ENCODE data around the gene MARCKS.

Gene MARCKS

GRCh38 chr6:113856625-113857555, at the start of gene MARCKS:
MARCKS (plus strand) TSS chr6:113857345; CDS start chr6:113857746, 401 bp downstream.
- DNase-seq, result peak; percentile 95

- DNase-seq, result peak; percentile 88
Observed at GRCh38 chr6:113809826-113810225, 47.3 kb upstream of the MARCKS start.

- peak; percentile 69 for DNase-seq
Observed at GRCh38 chr6:113813142-113813541, 44.0 kb upstream of the MARCKS start.

- DNase-seq, result peak; percentile 82
Observed at GRCh38 chr6:113818578-113818977, 38.6 kb upstream of the MARCKS start.

GRCh38 chr6:113819169-113819830, 37.8 kb upstream of the MARCKS start:
- peak; percentile 28 for DNase-seq

- DNase-seq, result no peak
Observed at GRCh38 chr6:113820761-113821160, 36.4 kb upstream of the MARCKS start.

- DNase-seq, result no peak
Observed at GRCh38 chr6:113821445-113821844, 35.7 kb upstream of the MARCKS start.

GRCh38 chr6:113823916-113824315, 33.2 kb upstream of the MARCKS start:
- no peak for DNase-seq

- no peak for DNase-seq
Observed at GRCh38 chr6:113824411-113824810, 32.7 kb upstream of the MARCKS start.

- DNase-seq, result no peak
Observed at GRCh38 chr6:113824866-113825265, 32.3 kb upstream of the MARCKS start.

- DNase-seq, result no peak
Observed at GRCh38 chr6:113825781-113826180, 31.4 kb upstream of the MARCKS start.

GRCh38 chr6:113828984-113829695, 28.0 kb upstream of the MARCKS start:
- DNase-seq, result no peak

- no peak for DNase-seq
Observed at GRCh38 chr6:113829696-113830045, 27.5 kb upstream of the MARCKS start.

GRCh38 chr6:113830140-113830539, 27.0 kb upstream of the MARCKS start:
- DNase-seq, result no peak

GRCh38 chr6:113833537-113833936, 23.6 kb upstream of the MARCKS start:
- DNase-seq, result no peak

GRCh38 chr6:113837170-113837569, 20.0 kb upstream of the MARCKS start:
- no peak for DNase-seq

- no peak for DNase-seq
Observed at GRCh38 chr6:113842165-113842564, 15.0 kb upstream of the MARCKS start.

GRCh38 chr6:113843500-113844073, 13.6 kb upstream of the MARCKS start:
- no peak for DNase-seq

GRCh38 chr6:113846577-113846976, 10.6 kb upstream of the MARCKS start:
- DNase-seq, result no peak

GRCh38 chr6:113847447-113847846, 9.7 kb upstream of the MARCKS start:
- no peak for DNase-seq

GRCh38 chr6:113848280-113848679, 8.9 kb upstream of the MARCKS start:
- no peak for DNase-seq

GRCh38 chr6:113848811-113849210, 8.3 kb upstream of the MARCKS start:
- DNase-seq, result no peak

- DNase-seq, result no peak
Observed at GRCh38 chr6:113853252-113853651, 3.9 kb upstream of the MARCKS start.
